GM06990 (cell line): ENCODE data around the gene PIEZO1.
"Not testable (repeated sequence)": the region's sequence is repeated elsewhere in the genome, so short reads cannot be mapped to it uniquely, and the experiment has no call there.

Experiments used
- DNase-seq: peaks from one replicate; pipeline ENCODE4 v3.0.0-alpha.2; 2011; ENCODE audit not compliant: insufficient read length; ENCODE audit errors: extremely low read depth
- H3K27me3 ChIP-seq: replicated peaks from 2 replicates; pipeline ENCODE4 v1.6.0; 2011; ENCODE audit warnings: low read length; ENCODE audit not compliant: control insufficient read depth, insufficient read depth
- H3K36me3 ChIP-seq: 2 replicates; pipeline ENCODE4 v1.5.1; 2011; ENCODE audit warnings: low read length; ENCODE audit not compliant: control insufficient read depth, insufficient read depth
- H3K4me3 ChIP-seq: replicated peaks from 2 replicates; pipeline ENCODE4 v1.5.1; 2011; ENCODE audit warnings: low read depth, mild to moderate bottlenecking, control low read depth, low read length
- CTCF ChIP-seq: IDR thresholded peaks from 2 replicates; pipeline ENCODE4 v1.5.1; 2011; ENCODE audit warnings: low read length, control low read depth, mild to moderate bottlenecking, inconsistent platforms; ENCODE audit not compliant: insufficient read depth, poor library complexity, severe bottlenecking

The PIEZO1 gene

DNA sequence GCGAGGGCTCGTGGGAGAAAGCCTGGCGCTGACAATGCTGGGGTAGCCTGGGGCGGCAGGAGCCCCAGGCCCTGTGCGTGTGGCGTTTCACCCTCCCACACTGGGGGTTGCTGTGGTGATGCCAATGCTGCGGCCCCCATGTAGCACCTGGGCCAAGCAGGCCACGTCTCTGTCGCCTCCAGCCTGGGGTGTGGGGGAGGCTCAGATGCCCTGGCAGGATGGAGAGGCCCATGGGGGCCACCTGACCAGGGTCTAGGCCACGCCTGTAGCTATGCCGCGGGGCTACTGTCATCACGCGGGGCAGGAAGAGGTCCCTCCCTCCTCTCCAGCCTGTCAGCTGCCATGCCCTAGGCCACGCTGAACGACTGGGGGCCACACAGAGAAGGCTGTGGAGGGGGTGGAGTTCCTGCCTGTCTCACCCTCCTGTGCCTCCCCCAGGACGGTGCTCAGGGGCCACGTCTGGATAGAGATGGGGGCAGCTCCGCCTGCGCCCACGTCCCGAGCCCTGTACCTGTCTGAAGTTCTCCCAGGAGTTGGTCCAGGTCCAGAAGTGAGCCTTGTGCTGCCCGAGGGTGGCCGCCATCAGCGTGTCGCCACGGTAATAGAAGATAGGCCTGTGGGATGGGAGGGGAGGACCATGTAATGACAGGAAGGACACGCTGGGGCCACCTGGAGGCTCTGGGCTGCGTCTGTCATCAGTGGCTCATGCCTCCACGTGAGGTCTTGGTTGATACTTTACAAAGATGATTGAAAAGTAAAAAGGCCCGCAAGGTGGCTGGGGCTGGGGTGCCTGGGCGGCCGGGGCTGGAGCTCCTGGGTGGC, 39.4 kb upstream of the PIEZO1 start:
- no peak for DNase-seq
- no peaks in the 10 kb centered on the region for H3K27me3 ChIP-seq
- no peak overlapping the region for H3K4me3 ChIP-seq
- peaks cover 3% of the 10 kb centered on the region for H3K36me3 ChIP-seq
- no peak for TF ChIP-seq CTCF

DNA sequence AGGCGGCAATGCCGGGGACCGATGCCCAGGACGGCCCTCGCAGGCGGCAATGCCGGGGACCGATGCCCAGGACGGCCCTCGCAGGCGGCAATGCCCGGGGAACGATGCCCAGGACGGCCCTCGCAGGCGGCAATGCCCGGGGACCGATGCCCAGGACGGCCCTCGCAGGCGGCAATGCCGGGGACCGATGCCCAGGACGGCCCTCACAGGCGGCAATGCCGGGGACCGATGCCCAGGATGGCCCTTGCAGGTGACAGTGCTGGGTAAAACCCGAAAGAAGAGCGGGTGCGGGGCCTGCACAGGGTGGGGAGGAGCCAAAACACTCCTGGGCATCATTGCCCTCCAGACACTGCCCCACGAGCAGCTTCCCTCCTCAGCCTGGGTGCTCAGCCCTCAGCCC, 38.6 kb upstream of the PIEZO1 start:
- not testable (repeated sequence) for H3K36me3 ChIP-seq, DNase-seq, H3K4me3 ChIP-seq, H3K27me3 ChIP-seq

- peaks cover 3% of the 10 kb centered on the region for H3K36me3 ChIP-seq
- H3K4me3 ChIP-seq = no peak overlapping the region
- H3K27me3 ChIP-seq = no peaks in the 10 kb centered on the region
- TF ChIP-seq CTCF = no peak
- no peak for DNase-seq
These were observed 37.4 kb upstream of the PIEZO1 start for GRCh38 chr16:88822281-88823040.

DNA sequence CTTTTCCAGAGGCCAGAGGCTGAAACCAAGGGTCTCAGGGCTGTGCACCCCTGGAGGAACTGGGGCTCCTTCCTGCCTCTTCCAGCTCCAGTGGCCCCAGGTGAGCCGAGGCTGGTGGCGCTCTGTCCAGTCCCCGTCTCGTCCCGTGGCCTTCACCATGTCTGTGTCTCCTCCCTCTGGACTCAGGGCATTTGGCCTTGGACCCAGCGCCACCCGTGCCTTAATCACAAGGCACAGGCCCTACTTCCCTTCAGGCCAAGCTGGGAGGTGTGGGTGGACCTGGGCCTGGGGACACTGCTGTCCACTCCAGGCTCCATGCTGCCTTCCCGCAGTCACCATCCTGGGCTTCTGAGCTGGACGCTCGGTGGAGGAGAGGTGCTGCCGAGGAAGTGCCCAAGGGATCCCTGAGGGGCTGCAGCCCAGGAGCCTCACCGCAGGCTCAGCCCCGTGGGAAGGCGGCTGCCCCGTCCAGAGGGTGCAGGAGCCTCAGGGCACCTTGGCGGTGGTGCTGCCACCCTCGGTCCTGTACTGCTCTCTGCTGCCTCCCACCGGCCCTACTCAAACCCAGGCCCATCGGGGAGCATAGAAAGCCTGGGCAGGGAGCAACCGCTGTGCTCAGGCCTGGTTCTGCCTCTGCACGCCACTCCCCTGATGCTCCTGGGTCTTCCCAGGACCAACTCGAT, 36.3 kb upstream of the PIEZO1 start:
- Histone ChIP-seq H3K27me3 (no peaks in the 10 kb centered on the region), H3K36me3 (peaks cover 3% of the 10 kb centered on the region), H3K4me3 (no peak overlapping the region)
- DNase-seq = no peak
- TF ChIP-seq CTCF = no peak

GRCh38 chr16:88820385-88821025, 35.5 kb upstream of the PIEZO1 start:
- DNase-seq = no peak
- H3K4me3 ChIP-seq = no peak overlapping the region
- peaks cover 3% of the 10 kb centered on the region for H3K36me3 ChIP-seq
- no peak for TF ChIP-seq CTCF
- H3K27me3 ChIP-seq = no peaks in the 10 kb centered on the region
